HFF-Myc (cell line): ENCODE data around the gene SERINC2.
"Not testable (repeated sequence)": the region's sequence is repeated elsewhere in the genome, so short reads cannot be mapped to it uniquely, and the experiment has no call there.

Source experiments
- DNase-seq: peaks from one replicate; pipeline ENCODE4 v3.0.0-alpha.2; 2011; ENCODE audit warnings: low read depth; ENCODE audit errors: extremely low read depth
- H3K4me3 ChIP-seq: replicated peaks from 2 replicates; pipeline ENCODE4 v1.5.1; 2011; ENCODE audit warnings: low read depth, mild to moderate bottlenecking, control low read depth, low read length
- TF ChIP-seq, protein P1 (sequence below): IDR thresholded peaks from 2 replicates; pipeline ENCODE4 v1.5.1; 2012; ENCODE audit warnings: mild to moderate bottlenecking, low read depth, low read length, control low read depth; ENCODE audit errors: missing control alignments

SERINC2 gene

DNA sequence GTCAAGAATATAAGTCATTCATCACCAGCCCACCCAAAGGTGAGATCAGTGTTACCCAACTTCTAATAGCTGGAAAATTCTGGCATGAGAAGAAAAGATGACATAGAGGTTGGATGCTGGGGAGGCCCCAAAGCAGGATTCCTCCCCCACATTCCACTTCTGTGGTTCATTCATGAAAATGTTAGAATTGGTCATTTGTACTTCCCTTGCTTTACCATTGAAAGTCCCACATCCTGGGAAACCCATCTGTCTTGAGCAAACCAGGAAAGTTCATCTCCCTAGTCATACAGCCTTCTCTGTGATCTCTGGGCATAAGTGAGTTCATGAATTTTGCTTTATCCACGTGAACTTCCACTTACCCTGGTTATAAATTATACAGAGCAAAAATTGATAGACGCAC lies 66.8 kb downstream of the SERINC2 start:
- TF ChIP-seq, protein P1, sequence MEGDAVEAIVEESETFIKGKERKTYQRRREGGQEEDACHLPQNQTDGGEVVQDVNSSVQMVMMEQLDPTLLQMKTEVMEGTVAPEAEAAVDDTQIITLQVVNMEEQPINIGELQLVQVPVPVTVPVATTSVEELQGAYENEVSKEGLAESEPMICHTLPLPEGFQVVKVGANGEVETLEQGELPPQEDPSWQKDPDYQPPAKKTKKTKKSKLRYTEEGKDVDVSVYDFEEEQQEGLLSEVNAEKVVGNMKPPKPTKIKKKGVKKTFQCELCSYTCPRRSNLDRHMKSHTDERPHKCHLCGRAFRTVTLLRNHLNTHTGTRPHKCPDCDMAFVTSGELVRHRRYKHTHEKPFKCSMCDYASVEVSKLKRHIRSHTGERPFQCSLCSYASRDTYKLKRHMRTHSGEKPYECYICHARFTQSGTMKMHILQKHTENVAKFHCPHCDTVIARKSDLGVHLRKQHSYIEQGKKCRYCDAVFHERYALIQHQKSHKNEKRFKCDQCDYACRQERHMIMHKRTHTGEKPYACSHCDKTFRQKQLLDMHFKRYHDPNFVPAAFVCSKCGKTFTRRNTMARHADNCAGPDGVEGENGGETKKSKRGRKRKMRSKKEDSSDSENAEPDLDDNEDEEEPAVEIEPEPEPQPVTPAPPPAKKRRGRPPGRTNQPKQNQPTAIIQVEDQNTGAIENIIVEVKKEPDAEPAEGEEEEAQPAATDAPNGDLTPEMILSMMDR, result no peak
- DNase-seq, result no peak
- H3K4me3 ChIP-seq, result no peak overlapping the region

- H3K4me3 ChIP-seq, DNase-seq: not testable (repeated sequence)
These were observed 67.4 kb downstream of the SERINC2 start for GRCh38 chr1:31480426-31480825.

GRCh38 chr1:31482482-31483011 lies 69.5 kb downstream of the SERINC2 start:
- H3K4me3 ChIP-seq, result no peak overlapping the region
- TF ChIP-seq, protein P1, result no peak
- DNase-seq, result no peak

GRCh38 chr1:31483012-31483946 lies 70.3 kb downstream of the SERINC2 start:
- no peak overlapping the region for H3K4me3 ChIP-seq
- DNase-seq, result peak; percentile 60
- TF ChIP-seq, protein P1, result no peak
